NCI-H82 treated with DMSO at 0.1 percent for 48 hours (cell line): Measurements from ENCODE around the gene NAA30.
"Not testable (repeated sequence)": the region's sequence is repeated elsewhere in the genome, so short reads cannot be mapped to it uniquely, and the experiment has no call there.

ENCODE experiments used
- DNase-seq: peaks from one replicate; lab custom pipeline; 2025; ENCODE audit not compliant: unreplicated experiment; lab: John Stamatoyannopoulos, UW

The NAA30 gene

GRCh38 chr14:57390037-57390805 lies at the start of gene NAA30:
TSS of gene NAA30 (plus strand) at chr14:57390586. CDS start at chr14:57390958, 372 bp downstream.
- DNase-seq, result peak; percentile 100

DNA sequence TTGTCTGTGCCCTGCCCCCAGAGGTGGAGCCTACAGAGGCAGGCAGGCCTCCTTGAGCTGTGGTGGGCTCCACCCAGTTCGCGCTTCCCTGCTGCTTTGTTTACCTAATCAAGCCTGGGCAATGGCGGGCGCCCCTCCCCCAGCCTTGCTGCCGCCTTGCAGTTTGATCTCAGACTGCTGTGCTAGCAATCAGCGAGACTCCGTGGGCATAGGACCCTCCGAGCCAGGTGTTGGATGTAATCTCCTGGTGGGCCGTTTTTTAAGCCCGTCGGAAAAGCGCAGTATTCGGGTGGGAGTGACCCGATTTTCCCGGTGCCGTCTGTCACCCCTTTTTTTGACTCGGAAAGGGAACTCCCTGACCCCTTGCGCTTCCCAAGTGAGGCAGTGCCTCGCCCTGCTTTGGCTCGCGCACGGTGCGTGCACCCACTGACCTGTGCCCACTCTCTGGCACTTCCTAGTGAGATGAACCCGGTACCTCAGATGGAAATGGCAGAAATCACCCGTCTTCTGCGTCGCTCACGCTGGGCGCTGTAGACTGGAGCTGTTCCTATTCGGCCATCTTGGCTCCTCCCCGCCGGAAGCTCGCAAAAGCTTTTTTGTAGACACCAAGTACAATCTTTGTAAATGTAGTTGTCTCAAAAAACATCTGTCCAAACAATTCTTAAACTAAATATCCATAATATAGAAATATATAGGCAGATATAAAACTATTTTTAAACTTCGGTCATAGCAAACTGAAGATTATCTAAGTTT lies 46.7 kb upstream of the NAA30 start:
- not testable (repeated sequence) for DNase-seq

DNA sequence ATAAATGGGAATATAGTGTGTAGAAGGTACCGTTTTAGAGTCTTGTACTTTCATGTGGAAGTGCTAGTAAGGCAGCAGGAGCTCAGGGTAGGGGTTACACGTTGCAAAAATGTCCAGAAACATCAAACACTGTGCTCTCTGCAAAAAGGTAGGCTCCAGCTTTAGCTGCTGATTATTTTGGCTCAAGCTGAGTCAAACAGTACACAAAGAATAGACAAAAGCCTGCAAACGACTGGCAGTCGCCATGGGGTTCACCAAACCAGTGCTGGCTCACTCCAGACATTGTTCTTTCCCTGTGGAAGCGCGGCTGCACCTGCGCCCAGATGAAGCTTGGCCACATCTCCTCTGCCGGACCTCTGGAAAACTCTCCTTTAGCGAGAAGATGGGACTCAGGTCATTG lies 45.3 kb upstream of the NAA30 start:
- DNase-seq, result no peak

- DNase-seq, result no peak
Observed at GRCh38 chr14:57346741-57347140, 43.6 kb upstream of the NAA30 start.

GRCh38 chr14:57352396-57353170 lies 37.8 kb upstream of the NAA30 start:
- DNase-seq, result peak; percentile 97

DNA sequence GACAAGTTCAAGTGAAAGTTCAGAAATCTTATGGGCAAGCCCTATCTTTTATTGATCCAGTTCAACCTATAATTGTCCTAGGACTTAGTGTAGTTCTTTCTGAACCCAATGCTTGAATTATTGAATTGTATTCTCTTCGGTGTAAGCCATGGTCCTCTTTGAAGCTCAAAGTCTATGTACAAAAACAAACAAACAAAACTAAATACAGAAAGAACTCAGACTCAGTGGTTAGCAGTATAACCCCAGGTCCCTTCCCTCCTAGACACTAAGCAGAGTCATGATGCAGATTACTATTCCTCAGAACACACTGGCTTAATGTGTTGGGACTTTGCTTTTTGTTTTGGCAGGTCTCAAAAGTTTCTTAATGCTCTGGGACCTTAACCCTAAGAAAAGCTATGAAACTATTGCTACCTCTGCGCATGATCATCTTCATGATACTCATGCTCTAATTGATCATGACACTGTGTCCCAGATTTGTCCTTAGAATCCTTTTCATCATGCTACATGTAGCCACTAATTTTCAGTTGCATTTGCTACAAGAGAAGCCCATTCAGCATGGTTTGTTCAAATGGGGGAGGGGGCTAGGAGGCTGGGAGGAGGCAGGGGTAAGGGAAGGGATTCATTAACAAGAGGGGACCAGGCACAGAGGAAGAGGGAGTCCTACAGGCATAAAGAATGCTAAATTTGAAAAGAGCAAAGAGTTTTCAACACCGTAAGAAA lies 35.1 kb upstream of the NAA30 start:
- no peak for DNase-seq

- no peak for DNase-seq
Observed at GRCh38 chr14:57362361-57362760, 28.0 kb upstream of the NAA30 start.

DNA sequence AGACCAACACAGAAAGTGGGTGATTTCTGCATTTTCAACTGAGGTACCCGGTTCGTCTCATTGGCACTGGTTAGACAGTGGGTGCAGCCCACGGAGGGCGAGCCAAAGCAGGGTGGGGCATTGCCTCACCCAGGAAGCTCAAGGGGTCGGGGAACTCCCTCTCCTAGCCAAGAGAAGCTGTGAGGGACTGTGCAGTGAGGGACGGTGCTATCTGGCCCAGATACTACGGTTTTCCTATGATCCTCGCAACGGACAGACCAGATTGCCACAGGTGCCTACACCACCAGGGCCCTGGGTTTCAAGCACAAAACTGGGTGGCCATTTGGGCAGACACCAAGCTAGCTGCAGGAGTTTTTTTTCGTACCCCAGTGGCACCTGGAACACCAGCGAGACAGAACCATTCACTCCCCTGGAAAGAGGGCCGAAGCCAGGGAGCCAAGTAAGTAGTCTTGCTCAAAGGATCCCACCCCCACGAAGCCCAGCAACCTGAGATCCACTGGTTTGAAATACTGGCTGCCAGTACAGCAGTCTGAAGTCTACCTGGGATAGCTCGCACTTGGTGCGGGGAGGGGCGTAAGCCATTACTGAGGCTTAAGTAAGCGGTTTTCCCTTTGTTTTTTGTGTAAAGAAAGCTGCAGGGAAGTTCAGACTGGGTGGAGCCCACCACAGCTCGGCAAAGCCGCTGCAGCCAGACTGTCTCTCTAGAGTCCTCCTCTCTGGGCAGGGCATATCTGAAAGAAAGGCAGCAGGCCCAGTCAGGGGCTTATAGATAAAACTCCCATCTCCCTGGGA lies 25.5 kb upstream of the NAA30 start:
- no peak for DNase-seq

GRCh38 chr14:57370187-57370586 lies 20.2 kb upstream of the NAA30 start:
- not testable (repeated sequence) for DNase-seq

- no peak for DNase-seq
Observed at GRCh38 chr14:57371013-57371412, 19.4 kb upstream of the NAA30 start.

DNA sequence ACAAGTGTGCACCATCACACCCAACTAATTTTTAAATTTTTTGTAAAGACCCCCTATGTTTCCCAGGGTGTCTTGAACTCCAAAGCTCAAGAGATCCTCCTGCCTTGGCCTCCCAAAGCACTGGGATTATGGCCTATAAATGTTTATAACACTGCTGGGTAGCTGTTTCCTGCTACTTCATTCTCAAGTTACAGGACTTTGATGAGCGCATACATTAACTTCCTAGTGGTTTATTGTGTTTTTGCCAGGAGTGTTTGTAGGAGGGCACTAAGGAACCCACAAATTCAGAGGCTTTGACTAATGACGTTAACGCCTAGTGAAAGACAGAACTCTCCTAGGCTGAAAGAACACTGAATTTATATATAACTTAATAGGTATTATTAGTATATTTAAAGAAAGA lies 15.2 kb upstream of the NAA30 start:
- no peak for DNase-seq

DNA sequence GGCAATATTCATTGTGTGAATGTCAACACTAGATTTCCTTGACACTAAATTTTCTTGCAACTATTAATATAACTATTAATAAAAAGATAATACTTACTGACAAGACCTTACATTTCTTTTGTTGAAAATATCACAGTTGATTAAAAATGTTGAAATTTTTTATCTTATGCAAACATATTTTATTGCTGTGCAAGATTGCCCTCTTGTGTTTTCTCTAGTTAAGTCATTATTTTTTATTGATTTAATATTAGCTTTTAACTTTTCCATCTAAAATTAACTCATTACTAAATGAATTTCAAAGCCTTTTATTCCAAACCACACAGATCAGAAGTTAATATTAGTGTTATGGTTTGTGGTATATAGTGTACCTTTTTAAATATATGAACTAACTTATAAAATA lies 11.7 kb upstream of the NAA30 start:
- DNase-seq, result no peak

DNA sequence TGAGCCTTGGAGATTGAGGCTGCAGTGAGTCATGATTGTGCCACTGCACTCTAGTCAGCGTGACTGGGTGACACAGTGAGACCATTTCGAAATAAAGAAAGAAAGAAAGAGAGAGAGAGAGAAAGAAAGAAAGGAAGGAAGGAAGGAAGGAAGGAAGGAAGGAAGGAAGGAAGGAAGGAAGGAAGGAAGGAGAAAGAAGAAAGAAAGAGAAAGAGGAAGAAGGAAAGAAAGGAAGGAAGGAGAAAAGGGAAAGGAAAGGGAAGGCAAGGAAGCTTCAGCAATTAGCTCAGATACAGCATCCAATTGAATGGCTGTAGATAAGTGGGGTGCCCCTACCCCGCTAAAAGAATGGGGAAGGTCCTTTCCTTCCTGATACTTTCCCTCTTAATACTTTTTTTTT lies 9.5 kb upstream of the NAA30 start:
- DNase-seq, result no peak

GRCh38 chr14:57382283-57382682 lies 8.1 kb upstream of the NAA30 start:
- no peak for DNase-seq

GRCh38 chr14:57383125-57383745 lies 7.2 kb upstream of the NAA30 start:
- no peak for DNase-seq

- DNase-seq, result peak; percentile 69
Observed at GRCh38 chr14:57388067-57388466, 2.3 kb upstream of the NAA30 start.

- peak; percentile 100 for DNase-seq
Observed at GRCh38 chr14:57389646-57390036, 745 bp upstream of the NAA30 start.

GRCh38 chr14:57390806-57391516 lies 575 bp downstream of the NAA30 start:
- DNase-seq, result no peak

DNA sequence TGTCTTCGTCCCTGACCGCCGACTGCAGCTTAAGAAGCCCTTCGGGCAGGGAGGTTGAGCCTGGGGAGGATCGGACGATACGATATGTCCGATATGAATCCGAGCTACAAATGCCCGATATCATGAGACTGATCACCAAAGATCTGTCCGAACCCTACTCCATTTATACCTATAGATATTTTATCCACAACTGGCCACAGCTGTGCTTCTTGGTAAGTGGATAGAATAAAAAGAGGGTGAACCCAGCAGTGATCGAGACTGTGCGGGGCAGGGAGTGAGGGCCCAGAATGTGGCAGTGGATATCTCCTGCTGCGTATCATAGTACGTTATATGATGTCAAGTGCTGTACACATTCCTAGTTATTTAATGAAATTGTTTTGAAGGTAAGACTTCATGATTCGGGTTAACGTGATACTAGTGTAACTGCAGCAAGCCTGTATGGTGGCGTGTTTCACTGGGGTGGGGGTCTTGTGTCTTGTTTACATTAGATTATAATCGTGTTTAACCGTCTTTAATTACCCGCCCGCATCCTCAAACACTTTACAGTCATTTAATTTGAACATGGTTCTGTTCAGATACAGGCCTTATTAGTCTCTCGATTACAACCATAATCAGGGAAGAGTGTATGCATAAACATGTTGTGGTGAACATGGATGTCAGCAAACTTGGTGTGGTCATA lies 1.3 kb downstream of the NAA30 start:
- peak; percentile 87 for DNase-seq
